ENCODE measurements around the gene XYLT2. TPM values are rescaled to one million over a fixed set of nuclear protein-coding genes. Genes with fewer than 3 reads are reported as not detected.

Gene XYLT2
- total RNA-seq, 4 donors from 2014 or later, result 7.2 to 28.8 (median 12.5) TPM

DNA sequence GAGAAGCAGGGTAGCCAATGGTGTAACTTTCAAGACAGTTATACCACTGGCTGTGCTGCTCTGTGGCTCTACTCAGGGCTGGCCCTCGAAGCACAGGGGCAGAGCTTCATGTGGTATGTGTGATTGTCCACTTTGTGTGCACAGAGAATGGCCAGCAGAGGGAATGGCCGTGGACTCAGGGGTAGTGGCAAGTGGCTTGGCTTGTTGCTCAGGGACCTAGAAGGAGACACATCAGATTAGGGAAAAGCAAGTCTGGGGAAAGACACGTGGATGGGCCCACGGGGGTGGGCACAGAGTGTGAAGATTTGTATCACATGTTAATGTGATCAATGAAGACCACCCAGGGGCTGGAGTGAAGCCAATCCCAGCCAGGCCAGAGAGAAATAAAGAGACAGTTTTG is 20.0 kb upstream of the XYLT2 start:
- TF ChIP-seq, protein P1, sequence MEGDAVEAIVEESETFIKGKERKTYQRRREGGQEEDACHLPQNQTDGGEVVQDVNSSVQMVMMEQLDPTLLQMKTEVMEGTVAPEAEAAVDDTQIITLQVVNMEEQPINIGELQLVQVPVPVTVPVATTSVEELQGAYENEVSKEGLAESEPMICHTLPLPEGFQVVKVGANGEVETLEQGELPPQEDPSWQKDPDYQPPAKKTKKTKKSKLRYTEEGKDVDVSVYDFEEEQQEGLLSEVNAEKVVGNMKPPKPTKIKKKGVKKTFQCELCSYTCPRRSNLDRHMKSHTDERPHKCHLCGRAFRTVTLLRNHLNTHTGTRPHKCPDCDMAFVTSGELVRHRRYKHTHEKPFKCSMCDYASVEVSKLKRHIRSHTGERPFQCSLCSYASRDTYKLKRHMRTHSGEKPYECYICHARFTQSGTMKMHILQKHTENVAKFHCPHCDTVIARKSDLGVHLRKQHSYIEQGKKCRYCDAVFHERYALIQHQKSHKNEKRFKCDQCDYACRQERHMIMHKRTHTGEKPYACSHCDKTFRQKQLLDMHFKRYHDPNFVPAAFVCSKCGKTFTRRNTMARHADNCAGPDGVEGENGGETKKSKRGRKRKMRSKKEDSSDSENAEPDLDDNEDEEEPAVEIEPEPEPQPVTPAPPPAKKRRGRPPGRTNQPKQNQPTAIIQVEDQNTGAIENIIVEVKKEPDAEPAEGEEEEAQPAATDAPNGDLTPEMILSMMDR (IDR thresholded peaks at IDR 0.05; ENCODE audit: low read depth), result no peak

- TF ChIP-seq, protein P1 (IDR thresholded peaks at IDR 0.05; ENCODE audit: low read depth), result no peak
Observed at GRCh38 chr17:50326831-50327364, 19.0 kb upstream of the XYLT2 start.

DNA sequence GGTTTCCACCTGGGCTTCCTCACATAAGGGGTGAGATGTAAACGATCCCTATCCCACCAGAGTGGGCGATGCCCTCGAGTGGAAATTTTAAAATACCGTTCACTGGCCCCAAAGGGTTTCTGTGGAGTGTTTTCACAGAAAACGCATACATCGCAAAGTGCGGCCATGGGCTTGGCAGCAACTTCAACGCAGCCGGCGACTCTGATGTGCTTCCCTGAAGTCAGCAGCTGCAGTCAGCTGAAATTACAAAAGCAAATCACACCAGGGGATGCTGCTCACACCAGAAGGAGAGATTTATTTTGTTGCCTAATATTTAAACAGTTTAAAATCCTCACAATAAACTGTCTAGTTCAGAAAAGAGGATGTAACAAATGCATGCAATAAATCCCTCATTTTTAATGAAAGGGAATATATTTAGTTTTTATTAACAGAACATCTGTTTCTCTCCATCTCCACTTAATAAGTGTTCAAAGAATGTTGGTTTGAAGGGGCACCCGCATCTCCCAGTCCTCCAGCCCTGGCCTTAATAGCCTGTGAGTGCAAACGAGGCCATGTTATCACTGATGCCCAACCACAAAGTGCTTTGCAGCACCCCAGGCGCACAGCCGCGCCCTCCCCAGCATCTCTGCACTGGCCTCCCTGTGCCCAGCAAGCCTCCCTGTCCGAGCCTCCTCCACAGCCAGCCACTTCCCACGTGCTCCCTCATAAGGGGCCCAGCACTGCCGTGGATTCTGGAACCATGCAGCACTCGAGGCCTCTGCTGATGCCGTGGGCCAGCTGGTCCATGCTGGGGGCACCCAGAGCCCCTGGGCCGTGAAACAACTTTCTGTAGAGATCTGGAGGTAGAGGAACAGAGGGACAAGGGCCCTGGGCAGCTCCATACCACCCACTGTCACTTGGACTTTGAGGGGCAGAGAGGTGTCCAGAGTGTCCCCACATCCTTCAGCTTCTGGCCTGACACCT is 17.3 kb upstream of the XYLT2 start:
- TF ChIP-seq, protein P1 (IDR thresholded peaks at IDR 0.05; ENCODE audit: low read depth), result no peak

GRCh38 chr17:50329716-50330115 is 16.2 kb upstream of the XYLT2 start:
- TF ChIP-seq, protein P1 (IDR thresholded peaks at IDR 0.05; ENCODE audit: low read depth), result no peak

GRCh38 chr17:50330151-50330775 is 15.7 kb upstream of the XYLT2 start:
- TF ChIP-seq, protein P1 (IDR thresholded peaks at IDR 0.05; ENCODE audit: low read depth), result no peak

DNA sequence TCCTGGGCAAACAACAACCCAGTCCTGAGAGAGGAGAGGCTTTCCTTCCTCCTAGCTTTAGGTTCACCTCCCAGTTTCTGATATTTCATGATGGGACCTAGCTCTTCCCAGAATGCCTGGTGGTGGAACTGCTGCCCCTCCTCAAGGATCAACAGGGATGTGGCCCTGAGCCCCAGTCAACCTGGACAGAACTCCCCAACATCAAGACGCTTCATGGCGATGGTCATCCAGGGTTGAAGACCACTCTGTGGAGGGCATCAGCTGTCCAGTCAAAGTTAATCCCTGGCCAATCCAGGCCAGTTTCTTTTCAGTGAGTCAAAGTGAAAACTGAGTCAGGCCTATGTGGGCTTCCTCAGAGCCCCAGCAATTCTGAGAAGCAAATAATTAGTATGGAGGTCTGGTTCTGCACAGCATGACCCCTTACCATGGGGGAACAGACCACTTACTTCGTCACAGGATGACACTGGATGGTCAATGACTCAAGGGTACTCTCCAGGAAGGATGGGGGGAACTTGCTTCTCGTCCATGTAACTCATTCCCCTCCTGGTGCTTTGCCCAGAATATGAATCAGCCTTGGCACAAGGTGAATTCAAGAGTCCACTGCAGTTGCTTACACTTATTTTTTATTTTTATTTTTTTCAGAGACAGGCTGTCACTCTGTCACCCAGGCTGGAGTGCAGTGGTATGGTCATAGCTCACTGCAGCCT is 14.7 kb upstream of the XYLT2 start:
- TF ChIP-seq, protein P1 (IDR thresholded peaks at IDR 0.05; ENCODE audit: low read depth), result no peak

Measured in subcutaneous adipose tissue (tissue), 4 donors.